Activated T-cell treated with anti-CD3 and anti-CD28 coated beads, Interleukin-2, amount 50 U/mL, for 72 hours (primary cell): Measurements from ENCODE around the gene INS. TPM values are rescaled to one million over a fixed set of nuclear protein-coding genes. Genes with fewer than 3 reads are reported as not detected.

ENCODE experiments used
- ATAC-seq, 2 donors: fragments of 150-1000 bp; cut with Tn5 transposase; replicated peaks in 1 of 2; 2 replicates each; pipeline ENCODE4 v1.10.0; 2021; ENCODE audit warnings: moderate library complexity in 2 of 2, mild to moderate bottlenecking in 1 of 2
- DNase-seq, 2 donors: peaks; one replicate each; pipeline ENCODE4 v3.0.0; 2021 to 2022; ENCODE audit warnings: mixed read lengths in 1 of 2
- H3K27ac Mint-ChIP-seq: one replicate; pipeline ENCODE4 v1.8.0; 2022; ENCODE audit warnings: mild to moderate bottlenecking, moderate library complexity, mixed read lengths
- H3K27me3 Mint-ChIP-seq: one replicate; pipeline ENCODE4 v1.8.0; 2022; ENCODE audit warnings: low read depth, mixed read lengths
- H3K36me3 Mint-ChIP-seq, 2 donors: one replicate each; pipeline ENCODE4 v1.8.0; 2022; ENCODE audit warnings: mixed read lengths in 2 of 2, mild to moderate bottlenecking in 1 of 2; ENCODE audit not compliant: insufficient read depth in 2 of 2
- H3K4me1 Mint-ChIP-seq: one replicate; pipeline ENCODE4 v1.8.0; 2022; ENCODE audit warnings: low read depth, mixed read lengths
- H3K4me3 Mint-ChIP-seq, 2 donors: one replicate each; pipeline ENCODE4 v1.8.0; 2022; ENCODE audit warnings: mild to moderate bottlenecking in 2 of 2, mixed read lengths in 2 of 2, moderate library complexity in 2 of 2
- H3K9me3 Mint-ChIP-seq, 2 donors: one replicate each; pipeline ENCODE4 v1.8.0; 2022; ENCODE audit warnings: mixed read lengths in 2 of 2
- total RNA-seq, 2 donors: library from RNA; stranded (reverse); gene quantifications; one replicate each; pipeline ENCODE4 v1.2.3, GENCODE V29; 2022

The INS gene
- total RNA-seq, 2 donors from 2014 or later = not detected

GRCh38 chr11:2158966-2159365 is 2.0 kb downstream of the INS start:
- DNase-seq (no peak), ATAC-seq (no peak)
- no peaks in the 10 kb centered on the region for H3K27me3 Mint-ChIP-seq
- no peaks in the 10 kb centered on the region for H3K4me1 Mint-ChIP-seq
- H3K4me3 Mint-ChIP-seq = no peak overlapping the region
- no peaks in the 10 kb centered on the region for H3K36me3 Mint-ChIP-seq
- no peak overlapping the region for H3K27ac Mint-ChIP-seq
- H3K9me3 Mint-ChIP-seq = no peaks in the 10 kb centered on the region

- Mint-ChIP-seq H3K27me3 (no peaks in the 10 kb centered on the region), H3K4me1 (no peaks in the 10 kb centered on the region), H3K4me3 (no peak overlapping the region), H3K9me3 (no peaks in the 10 kb centered on the region), H3K27ac (no peak overlapping the region), H3K36me3 (no peaks in the 10 kb centered on the region)
- no peak for ATAC-seq
- DNase-seq = no peak
These were observed 2.7 kb downstream of the INS start for GRCh38 chr11:2158296-2158737.

GRCh38 chr11:2157294-2158040 is 3.5 kb downstream of the INS start:
- DNase-seq (no peak), ATAC-seq (no peak)
- no peaks in the 10 kb centered on the region for H3K27me3 Mint-ChIP-seq
- H3K27ac Mint-ChIP-seq = no peak overlapping the region
- H3K9me3 Mint-ChIP-seq = no peaks in the 10 kb centered on the region
- no peaks in the 10 kb centered on the region for H3K36me3 Mint-ChIP-seq
- H3K4me1 Mint-ChIP-seq = no peaks in the 10 kb centered on the region
- no peak overlapping the region for H3K4me3 Mint-ChIP-seq

- no peaks in the 10 kb centered on the region for H3K9me3 Mint-ChIP-seq
- DNase-seq (peak; percentile 65 to 76), ATAC-seq (peak; percentile 31 to 36)
- H3K36me3 Mint-ChIP-seq = no peaks in the 10 kb centered on the region
- H3K4me1 Mint-ChIP-seq = peaks cover 3% of the 10 kb centered on the region
- no peaks in the 10 kb centered on the region for H3K27me3 Mint-ChIP-seq
- no peak overlapping the region for H3K27ac Mint-ChIP-seq
- H3K4me3 Mint-ChIP-seq = no peak overlapping the region
These were observed 4.4 kb downstream of the INS start for GRCh38 chr11:2156416-2157182.

- Mint-ChIP-seq H3K4me3 (no peak overlapping the region), H3K27me3 (peaks cover 8% of the 10 kb centered on the region), H3K36me3 (no peaks in the 10 kb centered on the region), H3K4me1 (peaks cover 5% of the 10 kb centered on the region), H3K9me3 (no peaks in the 10 kb centered on the region), H3K27ac (no peak overlapping the region)
- DNase-seq = no peak
- no peak for ATAC-seq
These were observed 5.5 kb downstream of the INS start for GRCh38 chr11:2155511-2155910.

GRCh38 chr11:2154889-2155288 is 6.1 kb downstream of the INS start:
- Mint-ChIP-seq H3K36me3 (no peaks in the 10 kb centered on the region), H3K27ac (no peak overlapping the region), H3K9me3 (no peaks in the 10 kb centered on the region), H3K27me3 (peaks cover 11% of the 10 kb centered on the region), H3K4me3 (no peak overlapping the region), H3K4me1 (peaks cover 5% of the 10 kb centered on the region)
- DNase-seq (no peak), ATAC-seq (no peak)

GRCh38 chr11:2154195-2154585 is 6.8 kb downstream of the INS start:
- Mint-ChIP-seq H3K4me1 (peaks cover 5% of the 10 kb centered on the region), H3K27me3 (peaks cover 12% of the 10 kb centered on the region), H3K36me3 (no peaks in the 10 kb centered on the region), H3K27ac (no peak overlapping the region), H3K9me3 (no peaks in the 10 kb centered on the region), H3K4me3 (no peak overlapping the region)
- ATAC-seq (no peak), DNase-seq (no peak)

- no peak for ATAC-seq
- H3K27me3 Mint-ChIP-seq = peaks cover 17% of the 10 kb centered on the region
- no peaks in the 10 kb centered on the region for H3K9me3 Mint-ChIP-seq
- H3K4me3 Mint-ChIP-seq = no peak overlapping the region
- no peaks in the 10 kb centered on the region for H3K36me3 Mint-ChIP-seq
- H3K4me1 Mint-ChIP-seq = peaks cover 5% of the 10 kb centered on the region
- H3K27ac Mint-ChIP-seq = no peak overlapping the region
- DNase-seq = no peak
These were observed 7.3 kb downstream of the INS start for GRCh38 chr11:2153581-2154194.

GRCh38 chr11:2151500-2152257 is 9.3 kb downstream of the INS start:
- no peaks in the 10 kb centered on the region for H3K9me3 Mint-ChIP-seq
- H3K27ac Mint-ChIP-seq = no peak overlapping the region
- H3K27me3 Mint-ChIP-seq = peaks cover 34% of the 10 kb centered on the region
- DNase-seq = peak; percentile 80 to 81
- peak overlapping the region; percentile 12 to 39 for H3K4me3 Mint-ChIP-seq
- peak; percentile 70 to 76 for ATAC-seq
- no peaks in the 10 kb centered on the region for H3K36me3 Mint-ChIP-seq
- peaks cover 5% of the 10 kb centered on the region for H3K4me1 Mint-ChIP-seq

- H3K9me3 Mint-ChIP-seq = no peaks in the 10 kb centered on the region
- no peak overlapping the region for H3K4me3 Mint-ChIP-seq
- DNase-seq (no peak), ATAC-seq (no peak)
- H3K4me1 Mint-ChIP-seq = peaks cover 5% of the 10 kb centered on the region
- peaks cover 49% of the 10 kb centered on the region for H3K27me3 Mint-ChIP-seq
- H3K36me3 Mint-ChIP-seq = no peaks in the 10 kb centered on the region
- no peak overlapping the region for H3K27ac Mint-ChIP-seq
These were observed 10.9 kb downstream of the INS start for GRCh38 chr11:2149864-2150847.

GRCh38 chr11:2149460-2149859 is 11.5 kb downstream of the INS start:
- H3K4me1 Mint-ChIP-seq = peaks cover 5% of the 10 kb centered on the region
- no peak overlapping the region for H3K27ac Mint-ChIP-seq
- H3K4me3 Mint-ChIP-seq = no peak overlapping the region
- H3K36me3 Mint-ChIP-seq = no peaks in the 10 kb centered on the region
- ATAC-seq = no peak
- no peak for DNase-seq
- peaks cover 54% of the 10 kb centered on the region for H3K27me3 Mint-ChIP-seq
- no peaks in the 10 kb centered on the region for H3K9me3 Mint-ChIP-seq

- no peaks in the 10 kb centered on the region for H3K36me3 Mint-ChIP-seq
- H3K27ac Mint-ChIP-seq = no peak overlapping the region
- peaks cover 7% of the 10 kb centered on the region for H3K4me1 Mint-ChIP-seq
- no peak for DNase-seq
- no peak overlapping the region for H3K4me3 Mint-ChIP-seq
- no peaks in the 10 kb centered on the region for H3K9me3 Mint-ChIP-seq
- peaks cover 54% of the 10 kb centered on the region for H3K27me3 Mint-ChIP-seq
- ATAC-seq = no peak
These were observed 12.4 kb downstream of the INS start for GRCh38 chr11:2148595-2148994.
